ENCODE results near the gene ZNF185. TPM values are rescaled to one million over a fixed set of nuclear protein-coding genes. Genes with fewer than 3 reads are reported as not detected.

ZNF185 gene
- total RNA-seq, 1 donor from 2014 or later: 0.75 TPM

DNA sequence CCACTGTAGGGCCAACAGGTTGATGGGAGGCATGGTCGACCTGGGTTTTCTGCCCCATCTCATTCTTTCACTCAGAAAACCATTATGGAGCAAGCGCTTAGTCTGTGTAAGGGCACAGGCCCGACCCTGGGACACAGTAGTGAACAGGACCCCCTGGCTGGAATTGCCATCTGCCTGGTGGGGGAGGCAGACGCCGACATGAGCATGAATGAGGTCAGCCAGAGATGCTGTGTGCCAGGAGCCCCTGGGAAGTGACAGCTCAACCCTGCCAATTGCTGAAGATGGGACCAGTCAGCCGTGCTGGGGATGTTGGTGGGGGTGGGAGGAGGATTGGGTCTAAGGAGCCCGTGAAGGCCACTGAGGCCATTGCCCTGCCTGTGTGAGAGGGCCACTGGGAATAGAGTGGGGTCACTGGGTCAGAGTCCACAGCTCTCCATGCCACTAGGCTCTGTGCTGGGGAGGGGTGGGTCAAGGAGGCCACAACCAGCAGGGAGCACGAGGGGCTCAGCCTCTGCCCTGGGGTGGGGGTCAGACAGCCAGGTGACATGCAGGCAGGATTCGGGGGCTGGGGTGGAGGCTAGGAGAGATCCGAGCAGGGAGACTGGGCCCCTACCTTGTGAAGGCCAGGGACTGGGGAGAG is 31.0 kb downstream of the ZNF185 start:
- ATAC-seq (ENCODE audit: low read depth) (no peak), DNase-seq (no peak)
- Mint-ChIP-seq H3K36me3 (ENCODE audit: low read depth) (no peaks in the 10 kb centered on the region), H3K27ac (no peak overlapping the region), H3K9me3 (no peaks in the 10 kb centered on the region), H3K4me3 (no peak overlapping the region), H3K27me3 (no peaks in the 10 kb centered on the region), H3K4me1 (no peaks in the 10 kb centered on the region)
- no peak for TF ChIP-seq CTCF (IDR thresholded peaks at IDR 0.05)
- POLR2A ChIA-PET: no interaction called here
- intact Hi-C loops (cut with micrococcal nuclease): loop anchor here (5.0 kb wide), 2 partner anchors 297 to 1182 kb away; no protein-coding TSS in a partner anchor
- CTCF ChIA-PET: no interaction called here

DNA sequence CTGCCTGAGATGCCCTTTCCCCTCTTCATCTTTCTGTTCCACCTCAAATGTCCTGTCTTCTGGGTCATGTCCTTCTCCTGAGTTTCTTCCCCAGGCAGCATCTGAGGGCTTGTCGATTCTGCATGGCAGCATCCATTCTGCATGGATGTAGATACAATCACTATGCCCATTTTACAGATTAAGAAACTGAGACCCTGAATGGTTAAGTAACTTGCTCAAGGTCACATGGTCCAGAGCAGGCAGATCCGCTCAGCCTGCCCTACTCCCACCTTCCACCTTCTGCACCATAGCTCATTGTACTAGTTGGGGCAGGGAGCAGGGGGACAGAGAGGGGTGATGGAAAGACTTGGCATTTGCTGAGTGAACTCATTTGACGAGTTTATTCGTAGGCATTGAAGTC is 32.0 kb downstream of the ZNF185 start:
- TF ChIP-seq CTCF (IDR thresholded peaks at IDR 0.05): no peak
- intact Hi-C loops (cut with micrococcal nuclease): loop anchor here (5.0 kb wide), 2 partner anchors 298 to 1183 kb away; no protein-coding TSS in a partner anchor
- Mint-ChIP-seq H3K36me3 (ENCODE audit: low read depth) (no peaks in the 10 kb centered on the region), H3K4me1 (no peaks in the 10 kb centered on the region), H3K4me3 (no peak overlapping the region), H3K27ac (no peak overlapping the region), H3K9me3 (no peaks in the 10 kb centered on the region), H3K27me3 (no peaks in the 10 kb centered on the region)
- POLR2A ChIA-PET: no interaction called here
- DNase-seq: no peak
- CTCF ChIA-PET: no interaction called here
- no peak for ATAC-seq (ENCODE audit: low read depth)

GRCh38 chrX:152930516-152930915 is 32.6 kb downstream of the ZNF185 start:
- intact Hi-C loops (cut with micrococcal nuclease): no loop called here
- ChIA-PET CTCF (no interaction called here), POLR2A (no interaction called here)
- H3K27me3 Mint-ChIP-seq: no peaks in the 10 kb centered on the region
- no peaks in the 10 kb centered on the region for H3K9me3 Mint-ChIP-seq
- H3K36me3 Mint-ChIP-seq (ENCODE audit: low read depth): no peaks in the 10 kb centered on the region
- H3K4me1 Mint-ChIP-seq: no peaks in the 10 kb centered on the region
- no peak overlapping the region for H3K4me3 Mint-ChIP-seq
- H3K27ac Mint-ChIP-seq: no peak overlapping the region
- ATAC-seq (ENCODE audit: low read depth): no peak
- no peak for DNase-seq
- no peak for TF ChIP-seq CTCF (IDR thresholded peaks at IDR 0.05)

GRCh38 chrX:152932144-152932543 is 34.3 kb downstream of the ZNF185 start:
- POLR2A ChIA-PET: no interaction called here
- Mint-ChIP-seq H3K4me1 (no peaks in the 10 kb centered on the region), H3K27me3 (peaks cover 2% of the 10 kb centered on the region), H3K27ac (no peak overlapping the region), H3K4me3 (no peak overlapping the region), H3K36me3 (ENCODE audit: low read depth) (no peaks in the 10 kb centered on the region), H3K9me3 (no peaks in the 10 kb centered on the region)
- TF ChIP-seq CTCF (IDR thresholded peaks at IDR 0.05): no peak
- CTCF ChIA-PET: no interaction called here
- intact Hi-C loops (cut with micrococcal nuclease): no loop called here
- ATAC-seq (ENCODE audit: low read depth) (no peak), DNase-seq (no peak)

DNA sequence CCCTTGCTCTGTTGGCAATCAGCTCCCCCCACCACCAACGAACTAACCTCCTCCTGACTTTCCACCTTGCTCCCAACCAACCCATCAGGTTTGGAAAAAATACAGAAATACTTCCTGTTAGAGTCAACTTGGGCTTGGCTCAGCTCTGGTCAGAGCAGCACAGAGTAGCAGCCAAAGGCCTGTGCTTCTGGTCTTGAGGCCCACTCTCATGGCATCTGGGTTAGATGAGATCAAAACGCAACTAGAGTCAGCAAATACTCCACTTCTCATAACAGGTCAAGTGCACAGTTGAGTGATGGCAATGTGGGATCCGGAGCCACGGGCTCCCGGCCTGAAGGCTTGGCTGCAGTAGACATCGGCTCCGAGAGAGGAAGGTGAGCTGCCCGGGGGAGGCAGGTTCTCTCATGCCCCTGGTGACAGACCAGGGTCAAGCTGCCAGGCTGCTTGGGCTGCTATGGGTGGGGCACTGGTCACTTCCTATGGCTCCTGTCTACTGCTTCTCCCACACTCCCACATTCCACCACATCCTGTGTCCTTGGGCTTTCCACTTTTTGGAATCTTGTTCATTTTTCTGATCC is 34.8 kb downstream of the ZNF185 start:
- DNase-seq: no peak
- H3K4me3 Mint-ChIP-seq: no peak overlapping the region
- no peak for TF ChIP-seq CTCF (IDR thresholded peaks at IDR 0.05)
- ATAC-seq (ENCODE audit: low read depth): no peak
- no peak overlapping the region for H3K27ac Mint-ChIP-seq
- ChIA-PET CTCF (no interaction called here), POLR2A (interaction anchor here (0.8 kb wide), 1 partner anchor 9 kb away, joined by 3 read pairs; no protein-coding TSS in a partner anchor)
- intact Hi-C loops (cut with micrococcal nuclease): no loop called here
- no peaks in the 10 kb centered on the region for H3K9me3 Mint-ChIP-seq
- H3K4me1 Mint-ChIP-seq: no peaks in the 10 kb centered on the region
- peaks cover 2% of the 10 kb centered on the region for H3K27me3 Mint-ChIP-seq
- H3K36me3 Mint-ChIP-seq (ENCODE audit: low read depth): no peaks in the 10 kb centered on the region
